GM12874 (cell line): ENCODE results near the gene RTN4IP1.

Experiments
- TF ChIP-seq, protein P1 (sequence below): IDR thresholded peaks from 2 replicates; pipeline ENCODE4 v1.5.1; 2011; ENCODE audit warnings: low read depth, mild to moderate bottlenecking, control low read depth, low read length, moderate library complexity; ENCODE audit not compliant: insufficient read depth

RTN4IP1 gene

GRCh38 chr6:106666282-106667021, 37.2 kb upstream of the RTN4IP1 start:
- TF ChIP-seq, protein P1, sequence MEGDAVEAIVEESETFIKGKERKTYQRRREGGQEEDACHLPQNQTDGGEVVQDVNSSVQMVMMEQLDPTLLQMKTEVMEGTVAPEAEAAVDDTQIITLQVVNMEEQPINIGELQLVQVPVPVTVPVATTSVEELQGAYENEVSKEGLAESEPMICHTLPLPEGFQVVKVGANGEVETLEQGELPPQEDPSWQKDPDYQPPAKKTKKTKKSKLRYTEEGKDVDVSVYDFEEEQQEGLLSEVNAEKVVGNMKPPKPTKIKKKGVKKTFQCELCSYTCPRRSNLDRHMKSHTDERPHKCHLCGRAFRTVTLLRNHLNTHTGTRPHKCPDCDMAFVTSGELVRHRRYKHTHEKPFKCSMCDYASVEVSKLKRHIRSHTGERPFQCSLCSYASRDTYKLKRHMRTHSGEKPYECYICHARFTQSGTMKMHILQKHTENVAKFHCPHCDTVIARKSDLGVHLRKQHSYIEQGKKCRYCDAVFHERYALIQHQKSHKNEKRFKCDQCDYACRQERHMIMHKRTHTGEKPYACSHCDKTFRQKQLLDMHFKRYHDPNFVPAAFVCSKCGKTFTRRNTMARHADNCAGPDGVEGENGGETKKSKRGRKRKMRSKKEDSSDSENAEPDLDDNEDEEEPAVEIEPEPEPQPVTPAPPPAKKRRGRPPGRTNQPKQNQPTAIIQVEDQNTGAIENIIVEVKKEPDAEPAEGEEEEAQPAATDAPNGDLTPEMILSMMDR: no peak

DNA sequence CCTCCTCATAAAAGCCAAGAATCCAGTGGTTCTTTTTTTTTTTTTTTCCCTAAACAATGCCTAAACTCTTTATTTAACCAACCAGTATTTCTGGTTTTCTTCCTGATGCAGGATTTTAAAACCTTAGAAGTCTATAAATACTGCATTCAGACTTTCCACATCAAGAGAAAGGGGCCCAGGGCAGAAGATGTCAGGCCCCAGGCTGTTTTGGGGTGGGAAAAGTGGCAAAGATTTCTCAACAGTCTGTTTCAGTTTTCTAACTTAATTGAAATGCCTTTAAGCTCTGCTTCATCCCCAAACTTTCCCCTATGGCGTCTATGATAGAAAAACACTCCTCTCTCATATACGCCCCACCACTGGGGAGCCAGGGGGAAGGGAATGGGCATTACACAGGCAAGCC, 33.2 kb upstream of the RTN4IP1 start:
- TF ChIP-seq, protein P1: no peak

DNA sequence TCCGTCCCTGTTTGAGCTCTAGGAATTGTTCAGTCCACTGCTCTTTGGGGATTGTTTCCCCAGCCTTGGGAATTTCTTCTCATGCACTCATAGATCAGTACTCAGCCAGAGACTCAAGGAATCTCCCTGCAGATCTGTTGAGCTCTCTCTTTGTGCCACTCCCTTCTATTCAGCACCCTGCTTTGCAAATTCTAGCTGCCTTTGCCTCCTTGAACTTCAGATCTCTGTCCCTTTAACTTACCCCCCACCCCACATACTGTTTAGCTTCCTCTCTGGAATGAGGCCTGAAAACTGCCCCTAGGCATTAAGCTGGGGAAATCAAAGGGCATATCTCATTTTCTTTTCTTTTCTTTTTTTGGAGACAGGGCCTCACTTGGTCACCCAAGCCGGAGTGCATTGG, 30.6 kb upstream of the RTN4IP1 start:
- TF ChIP-seq, protein P1: no peak

GRCh38 chr6:106658469-106658868, 29.2 kb upstream of the RTN4IP1 start:
- TF ChIP-seq, protein P1: no peak

- TF ChIP-seq, protein P1: no peak
Measured at GRCh38 chr6:106648651-106649308, 19.5 kb upstream of the RTN4IP1 start.

DNA sequence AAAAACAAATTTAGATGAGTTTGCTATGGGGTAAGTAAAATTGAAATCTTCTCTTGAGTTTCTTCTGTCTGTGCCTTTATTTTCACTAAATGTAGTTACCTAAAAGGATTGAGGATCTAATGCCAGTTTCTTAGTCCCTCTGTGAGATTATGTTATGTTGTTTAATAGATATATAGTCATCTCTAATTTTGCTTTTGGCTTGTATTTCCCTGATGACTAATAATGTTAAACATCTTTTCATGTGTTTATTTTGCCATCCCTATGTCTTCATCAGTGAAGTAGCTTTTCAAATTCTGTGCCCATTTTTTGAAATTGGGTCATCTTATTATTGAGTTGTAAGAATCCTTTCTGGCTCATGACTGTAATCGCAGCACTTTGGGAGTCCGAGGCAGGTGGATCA, 13.8 kb upstream of the RTN4IP1 start:
- TF ChIP-seq, protein P1: no peak

DNA sequence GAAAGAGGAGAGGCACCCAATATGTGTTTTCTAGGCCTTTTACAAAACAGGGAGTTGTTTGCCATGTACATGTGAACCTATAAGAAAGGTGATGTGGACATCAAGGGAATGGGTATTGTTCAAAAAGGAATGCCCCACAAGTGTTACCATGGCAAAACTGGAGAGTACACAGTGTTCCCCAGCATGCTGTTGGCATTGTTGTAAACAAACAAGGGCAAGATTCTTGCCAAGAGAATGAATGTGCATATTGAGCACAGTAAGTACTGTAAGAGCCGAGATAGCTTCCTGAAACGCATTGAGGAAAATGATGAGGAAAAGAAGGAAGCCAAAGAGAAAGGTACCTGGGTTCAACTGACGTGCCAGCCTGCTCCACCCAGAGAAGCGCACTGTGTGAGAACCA, 13.2 kb upstream of the RTN4IP1 start:
- TF ChIP-seq, protein P1: no peak
